Osteoblast (primary cell): ENCODE data around the gene UBE2D2. TPM values are rescaled to one million over a fixed set of nuclear protein-coding genes. Genes with fewer than 3 reads are reported as not detected.

Experiments
- DNase-seq: peaks from one replicate; pipeline ENCODE4 v3.0.0; 2011; ENCODE audit warnings: low spot score, mixed read lengths; ENCODE audit not compliant: insufficient read length; ENCODE audit errors: missing footprints
- H2AFZ ChIP-seq: 2 replicates; pipeline ENCODE4 v1.6.0; 2011; ENCODE audit warnings: mild to moderate bottlenecking, low read length
- H3K27ac ChIP-seq: 2 replicates; pipeline ENCODE4 v1.5.1; 2011; ENCODE audit warnings: mild to moderate bottlenecking, low read depth, low read length, moderate library complexity
- H3K27me3 ChIP-seq: 2 replicates; pipeline ENCODE4 v1.6.0; 2012; ENCODE audit warnings: mild to moderate bottlenecking, control low read depth, inconsistent platforms, low read length, moderate library complexity; ENCODE audit not compliant: insufficient read depth
- H3K36me3 ChIP-seq: 2 replicates; pipeline ENCODE4 v1.5.1; 2011; ENCODE audit warnings: mild to moderate bottlenecking, low read length, control low read depth, moderate library complexity; ENCODE audit not compliant: insufficient read depth
- H3K4me1 ChIP-seq: 2 replicates; pipeline ENCODE4 v1.5.1; 2011; ENCODE audit warnings: mild to moderate bottlenecking, low read length, control low read depth, moderate library complexity; ENCODE audit not compliant: insufficient read depth
- H3K4me2 ChIP-seq: 2 replicates; pipeline ENCODE4 v1.6.0; 2011; ENCODE audit warnings: mild to moderate bottlenecking, low read length; ENCODE audit not compliant: insufficient read depth
- H3K4me3 ChIP-seq: fragments of 200-600 bp; sonication (generic); 3 replicates; pipeline ENCODE4 v1.5.1; 2012; ENCODE audit warnings: mild to moderate bottlenecking, low read length, inconsistent platforms; ENCODE audit not compliant: insufficient read depth
- H3K79me2 ChIP-seq: 2 replicates; pipeline ENCODE4 v1.6.0; 2012; ENCODE audit warnings: mild to moderate bottlenecking, low read length, control low read depth, inconsistent platforms; ENCODE audit not compliant: insufficient read depth
- H3K9me3 ChIP-seq: 2 replicates; pipeline ENCODE4 v1.5.1; 2011; ENCODE audit warnings: low read depth, low read length, control low read depth
- H4K20me1 ChIP-seq: 2 replicates; pipeline ENCODE4 v1.6.0; 2012; ENCODE audit warnings: mild to moderate bottlenecking, low read length, control low read depth; ENCODE audit not compliant: insufficient read depth
- CTCF ChIP-seq: IDR thresholded peaks from 2 replicates; pipeline ENCODE4 v1.5.1; 2011; ENCODE audit warnings: mild to moderate bottlenecking, low read depth, low read length, moderate library complexity; ENCODE audit errors: extremely low read depth
- total RNA-seq: library from RNA; depleted of rRNA; stranded (reverse); fragments of >200 nt; gene quantifications from 2 replicates; pipeline ENCODE4 v1.2.3, GENCODE V29; 2012

The UBE2D2 gene
- total RNA-seq, 1 donor: 52.8 TPM

- H3K9me3 ChIP-seq: no peaks in the 10 kb centered on the region
- H2AFZ ChIP-seq: no peak overlapping the region
- peaks cover 49% of the 10 kb centered on the region for H4K20me1 ChIP-seq
- DNase-seq: peak; percentile 94
- peaks cover 93% of the 10 kb centered on the region for H3K4me1 ChIP-seq
- peaks cover 85% of the 10 kb centered on the region for H3K79me2 ChIP-seq
- H3K4me2 ChIP-seq: peak overlapping the region; percentile 78
- peak overlapping the region; percentile 95 for H3K27ac ChIP-seq
- peaks cover 11% of the 10 kb centered on the region for H3K36me3 ChIP-seq
- H3K27me3 ChIP-seq: no peaks in the 10 kb centered on the region
- H3K4me3 ChIP-seq: peak overlapping the region; percentile 49
- no peak for TF ChIP-seq CTCF
Observed at GRCh38 chr5:139657363-139658321, 96.5 kb downstream of the UBE2D2 start.

GRCh38 chr5:139658501-139658927 lies 97.4 kb downstream of the UBE2D2 start:
- H2AFZ ChIP-seq: no peak overlapping the region
- no peaks in the 10 kb centered on the region for H3K9me3 ChIP-seq
- peaks cover 45% of the 10 kb centered on the region for H4K20me1 ChIP-seq
- peak overlapping the region; percentile 52 for H3K4me3 ChIP-seq
- no peaks in the 10 kb centered on the region for H3K27me3 ChIP-seq
- H3K79me2 ChIP-seq: peaks cover 85% of the 10 kb centered on the region
- TF ChIP-seq CTCF: no peak
- H3K36me3 ChIP-seq: peaks cover 14% of the 10 kb centered on the region
- H3K4me1 ChIP-seq: peaks cover 92% of the 10 kb centered on the region
- peak; percentile 93 for DNase-seq
- H3K4me2 ChIP-seq: peak overlapping the region; percentile 78
- H3K27ac ChIP-seq: peak overlapping the region; percentile 95

- H2AFZ ChIP-seq: no peak overlapping the region
- peak overlapping the region; percentile 52 for H3K4me3 ChIP-seq
- no peak for TF ChIP-seq CTCF
- H3K27me3 ChIP-seq: no peaks in the 10 kb centered on the region
- H3K79me2 ChIP-seq: peaks cover 85% of the 10 kb centered on the region
- peak; percentile 96 for DNase-seq
- H3K4me2 ChIP-seq: peak overlapping the region; percentile 78
- peaks cover 14% of the 10 kb centered on the region for H3K36me3 ChIP-seq
- H4K20me1 ChIP-seq: peaks cover 44% of the 10 kb centered on the region
- no peaks in the 10 kb centered on the region for H3K9me3 ChIP-seq
- peaks cover 92% of the 10 kb centered on the region for H3K4me1 ChIP-seq
- peak overlapping the region; percentile 95 for H3K27ac ChIP-seq
Observed at GRCh38 chr5:139658928-139659667, 98.0 kb downstream of the UBE2D2 start.
